ENCODE measurements around the gene VPS36. TPM values are rescaled to one million over a fixed set of nuclear protein-coding genes. Genes with fewer than 3 reads are reported as not detected.
A peak's percentile ranks its signal among the peaks of the same experiment; 100 is the strongest.

Gene VPS36
- polyA plus RNA-seq, 1 donor (not counting 4 experiments of a cell fraction or from before 2014, with no cell fraction given) = 36.5 TPM

GRCh38 chr13:52406629-52407028 lies 43.8 kb downstream of the VPS36 start:
- TF ChIP-seq CTCF (optimal IDR thresholded peaks at IDR 0.05 in 1 of 3, IDR thresholded peaks at IDR 0.05 in 1 of 3, conservative IDR thresholded peaks at IDR 0.05 in 1 of 3; ENCODE audit: extremely low read depth in 1 of 3, insufficient read depth in 2 of 3, low read length in 3 of 3) = no peak
- H3K27ac ChIP-seq (ENCODE audit: control insufficient read depth, insufficient read depth, low read length) = no peak overlapping the region
- H2AFZ ChIP-seq (ENCODE audit: control insufficient read depth, low read length) = peak overlapping the region; percentile 85
- DNase-seq (ENCODE audit: low read depth, low spot score) (no peak), FAIRE-seq (no peak)
- H3K4me1 ChIP-seq (ENCODE audit: control insufficient read depth, extremely low read depth, insufficient read depth, low read length) = peaks cover 18% of the 10 kb centered on the region
- no peaks in the 10 kb centered on the region for H4K20me1 ChIP-seq (ENCODE audit: control insufficient read depth, extremely low read depth, insufficient read depth, low read length)
- no peaks in the 10 kb centered on the region for H3K9me3 ChIP-seq (ENCODE audit: control insufficient read depth, low read depth, low read length)
- peak overlapping the region; percentile 75 for H3K4me2 ChIP-seq (ENCODE audit: control insufficient read depth, extremely low read depth, insufficient read depth, low read depth, low read length)
- H3K4me3 ChIP-seq (ENCODE audit: control insufficient read depth in 2 of 3, extremely low read depth in 1 of 3, insufficient read depth in 2 of 3, low read depth in 1 of 3, low read length in 3 of 3) = peak overlapping the region in 1 of 3 experiments; percentile 88
- no peaks in the 10 kb centered on the region for H3K36me3 ChIP-seq (ENCODE audit: control insufficient read depth in 2 of 2, extremely low read depth in 1 of 2, insufficient read depth in 2 of 2, low read length in 2 of 2)
- peaks cover 5% of the 10 kb centered on the region for H3K79me2 ChIP-seq (ENCODE audit: control insufficient read depth, insufficient read depth, low read length)
- peak overlapping the region; percentile 88 for H3K9ac ChIP-seq (ENCODE audit: control insufficient read depth, extremely low read depth, insufficient read depth, low read length)
- H3K9me1 ChIP-seq (ENCODE audit: control insufficient read depth, extremely low read depth, insufficient read depth, low read length) = no peaks in the 10 kb centered on the region
- H3K27me3 ChIP-seq (ENCODE audit: control insufficient read depth, extremely low read depth, insufficient read depth, low read length) = no peaks in the 10 kb centered on the region
- dilution Hi-C loops (cut with MboI; ENCODE audit: extremely low pct_ligation_motif_present, low sequenced_read_pairs) = no loop called here

DNA sequence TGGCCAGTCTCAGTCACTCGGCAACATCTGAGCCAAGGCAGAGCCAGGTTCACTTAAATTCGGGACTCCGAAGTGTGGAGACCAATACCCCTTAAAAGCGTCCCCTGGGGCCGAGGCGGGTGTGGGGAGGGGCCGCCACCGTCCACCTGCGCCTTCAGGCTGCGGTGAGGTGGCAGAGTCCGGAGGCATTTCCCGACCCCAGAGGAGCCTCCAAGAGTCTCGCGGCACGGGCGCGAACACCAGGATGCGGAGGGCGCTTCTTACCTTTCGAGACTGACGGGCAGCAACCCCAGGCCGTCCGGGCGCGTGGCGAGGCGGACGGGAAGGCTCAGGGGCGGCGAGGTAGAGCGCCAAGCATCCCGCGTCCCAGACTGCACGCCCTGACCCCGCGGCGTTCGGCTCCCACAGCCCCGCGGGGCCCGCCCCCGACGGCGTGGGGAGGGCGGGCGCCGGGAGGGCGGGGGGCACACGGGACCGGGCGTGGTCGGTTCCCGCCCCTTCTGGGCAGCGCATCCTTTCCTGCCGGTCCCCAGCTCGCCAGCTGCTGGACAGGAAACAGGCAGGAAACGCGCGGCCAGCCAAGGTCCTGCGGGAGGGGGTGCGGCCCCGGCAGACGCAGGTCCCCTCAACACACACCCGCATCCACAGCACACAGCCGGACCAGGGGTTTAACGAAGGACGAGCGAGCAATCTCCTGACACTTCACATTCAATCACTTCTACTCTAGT lies 44.5 kb downstream of the VPS36 start, which contains the start of gene THSD1:
Gene THSD1 (minus strand): TSS at position 406 of the 728 bp plus-strand sequence. CDS start 3,572 bp downstream, outside the sequence.
- TF ChIP-seq EZH2 (IDR thresholded peaks at IDR 0.05; ENCODE audit: low read length) (no peak), CTCF (optimal IDR thresholded peaks at IDR 0.05 in 1 of 3, IDR thresholded peaks at IDR 0.05 in 1 of 3, conservative IDR thresholded peaks at IDR 0.05 in 1 of 3; ENCODE audit: extremely low read depth in 1 of 3, insufficient read depth in 2 of 3, low read length in 3 of 3) (no peak)
- Histone ChIP-seq H3K9ac (ENCODE audit: control insufficient read depth, extremely low read depth, insufficient read depth, low read length) (peak within 1 kb of the TSS; percentile 88), H3K27ac (ENCODE audit: control insufficient read depth, insufficient read depth, low read length) (peak within 1 kb of the TSS; percentile 69), H3K27me3 (ENCODE audit: control insufficient read depth, extremely low read depth, insufficient read depth, low read length) (no peaks in the 10 kb centered on the region), H4K20me1 (ENCODE audit: control insufficient read depth, extremely low read depth, insufficient read depth, low read length) (no peaks in the 10 kb centered on the region), H3K4me1 (ENCODE audit: control insufficient read depth, extremely low read depth, insufficient read depth, low read length) (peaks cover 11% of the 10 kb centered on the region), H3K4me3 (ENCODE audit: control insufficient read depth in 2 of 3, extremely low read depth in 1 of 3, insufficient read depth in 2 of 3, low read depth in 1 of 3, low read length in 3 of 3) (peak within 1 kb of the TSS; percentile 78 to 89 (median 88)), H3K9me3 (ENCODE audit: control insufficient read depth, low read depth, low read length) (no peaks in the 10 kb centered on the region), H3K4me2 (ENCODE audit: control insufficient read depth, extremely low read depth, insufficient read depth, low read depth, low read length) (peak within 1 kb of the TSS; percentile 75), H3K79me2 (ENCODE audit: control insufficient read depth, insufficient read depth, low read length) (peaks cover 5% of the 10 kb centered on the region), H3K36me3 (ENCODE audit: control insufficient read depth in 2 of 2, extremely low read depth in 1 of 2, insufficient read depth in 2 of 2, low read length in 2 of 2) (no peaks in the 10 kb centered on the region), H3K9me1 (ENCODE audit: control insufficient read depth, extremely low read depth, insufficient read depth, low read length) (no peaks in the 10 kb centered on the region), H2AFZ (ENCODE audit: control insufficient read depth, low read length) (peak within 1 kb of the TSS; percentile 85)
- no peak for FAIRE-seq
- dilution Hi-C loops (cut with MboI; ENCODE audit: extremely low pct_ligation_motif_present, low sequenced_read_pairs) = no loop called here
- DNase-seq (ENCODE audit: low read depth, low spot score) = no peak
